ENCODE measurements around the gene ADGRG2. TPM values are rescaled to one million over a fixed set of nuclear protein-coding genes. Genes with fewer than 3 reads are reported as not detected.

ADGRG2 gene
- total and polyA plus RNA-seq, 2 of the 13 experiments (the other 11 are each of a cell fraction or from before 2014, with no cell fraction given): not detected

DNA sequence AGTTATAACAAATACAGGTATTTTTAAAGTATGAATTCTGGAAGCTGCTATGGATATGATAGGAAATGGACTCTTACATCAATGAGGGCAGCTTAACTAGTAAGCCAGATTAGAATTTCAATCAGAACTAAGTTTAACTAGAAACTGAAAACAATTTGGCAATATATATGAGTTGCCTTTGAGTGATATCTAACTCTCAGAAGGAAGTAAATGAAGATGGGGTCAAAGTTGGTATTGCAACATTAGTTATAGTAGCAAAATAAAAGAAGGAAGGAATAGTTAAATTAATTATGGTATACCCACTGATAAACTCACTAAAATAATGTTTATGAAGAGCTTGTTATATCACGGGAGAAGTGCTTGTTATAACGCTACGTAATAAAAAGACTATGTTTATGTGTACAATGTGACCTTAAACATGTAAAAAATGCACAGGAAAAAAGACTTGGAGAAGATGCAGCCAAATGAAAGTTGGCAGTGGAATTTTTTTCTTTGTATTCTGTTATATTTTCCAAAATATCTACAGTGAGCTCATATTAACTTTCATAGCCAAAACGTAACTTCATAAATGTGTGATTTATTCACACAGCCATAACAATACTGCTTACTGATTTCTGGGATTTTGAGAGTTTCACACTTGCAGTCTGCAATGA is 172.9 kb downstream of the ADGRG2 start:
- BruUV-seq (replicated peaks): no TSS peak
- ChIA-PET CTCF (ENCODE audit: low intra/inter-chr PET ratio, low total read pairs) (no interaction called here), POLR2A (no interaction called here)
- no peak for ATAC-seq
- no peak for TF ChIP-seq SMAD3 (CRISPR knock-in tag; IDR thresholded peaks at IDR 0.05)
- TF ChIP-seq, protein P1, sequence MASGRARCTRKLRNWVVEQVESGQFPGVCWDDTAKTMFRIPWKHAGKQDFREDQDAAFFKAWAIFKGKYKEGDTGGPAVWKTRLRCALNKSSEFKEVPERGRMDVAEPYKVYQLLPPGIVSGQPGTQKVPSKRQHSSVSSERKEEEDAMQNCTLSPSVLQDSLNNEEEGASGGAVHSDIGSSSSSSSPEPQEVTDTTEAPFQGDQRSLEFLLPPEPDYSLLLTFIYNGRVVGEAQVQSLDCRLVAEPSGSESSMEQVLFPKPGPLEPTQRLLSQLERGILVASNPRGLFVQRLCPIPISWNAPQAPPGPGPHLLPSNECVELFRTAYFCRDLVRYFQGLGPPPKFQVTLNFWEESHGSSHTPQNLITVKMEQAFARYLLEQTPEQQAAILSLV (CRISPR knock-in tag; IDR thresholded peaks at IDR 0.05; ENCODE audit: borderline replicate concordance): no peak
- in situ Hi-C loops (cut with HindIII; ENCODE audit: extremely low pct_ligation_motif_present, low pct_unique_long_range_greater_than_20kb) (loop anchor here (25.0 kb wide), 1 partner anchor 388 kb away; the partner anchor contains the start of gene PDHA1), intact Hi-C loops (cut with micrococcal nuclease; ENCODE audit: unreplicated experiment) (no loop called here)
- Histone ChIP-seq H3K79me2 (ENCODE audit: insufficient read depth, low read length) (no peaks in the 10 kb centered on the region), H3K9me3 (ENCODE audit: low read length) (no peaks in the 10 kb centered on the region), H3K36me3 (replicated peaks in 1 of 2; ENCODE audit: control insufficient read depth in 1 of 2, insufficient read depth in 2 of 2, low read length in 2 of 2) (peaks cover 7 to 57% of the 10 kb centered on the region in 2 experiments; a peak in 3 of 5 replicates), H3K27ac (ENCODE audit: extremely low read length, insufficient read depth, low read length) (no peak overlapping the region), H3K9ac (ENCODE audit: insufficient read depth, low read depth, low read length) (no peak overlapping the region), H2AFZ (ENCODE audit: low read length) (no peak overlapping the region), H4K20me1 (ENCODE audit: insufficient read depth, low read length) (0 out of 2 replicates have a peak, but pooled peaks cover 2% of the 10 kb centered on the region), H3K4me2 (ENCODE audit: low read depth, low read length) (no peak overlapping the region), H3K4me1 (ENCODE audit: insufficient read depth, low read length) (no peaks in the 10 kb centered on the region), H3K4me3 (replicated peaks in 1 of 3; ENCODE audit: insufficient read depth in 1 of 3, low read depth in 2 of 3, low read length in 3 of 3) (no peak overlapping the region), H3K27me3 (ENCODE audit: control insufficient read depth in 1 of 2, insufficient read depth in 2 of 2, low read length in 2 of 2) (no peaks in the 10 kb centered on the region)
- no peak for DNase-seq (ENCODE audit: low spot score)
- 93% methylated on average over 4 of the region's 4 CpGs for WGBS (ENCODE audit: low lambda C conversion rate)
- no peak for FAIRE-seq

DNA sequence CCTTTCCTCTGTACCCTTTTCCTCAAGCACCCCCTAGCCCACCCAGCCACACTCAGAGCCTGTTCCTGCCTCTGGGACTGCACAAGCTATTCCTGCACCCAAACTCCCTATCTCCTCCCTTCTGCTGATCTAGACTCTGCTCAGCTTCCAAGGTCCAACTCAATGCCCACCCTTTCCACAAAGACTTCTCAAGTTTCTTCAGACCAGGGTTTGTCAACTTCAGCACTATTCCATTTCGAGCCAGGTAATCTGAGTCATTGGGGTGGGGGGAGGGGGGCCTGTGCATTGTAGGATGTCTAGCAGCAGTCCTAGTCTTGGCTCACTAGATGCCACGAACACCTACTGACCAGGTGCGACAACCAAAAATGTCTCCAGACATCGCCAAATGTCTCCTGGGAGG is 175.7 kb downstream of the ADGRG2 start:
- H2AFZ ChIP-seq (ENCODE audit: low read length): no peak overlapping the region
- H4K20me1 ChIP-seq (ENCODE audit: insufficient read depth, low read length): 0 out of 2 replicates have a peak, but pooled peaks cover 2% of the 10 kb centered on the region
- no peaks in the 10 kb centered on the region for H3K9me3 ChIP-seq (ENCODE audit: low read length)
- DNase-seq (ENCODE audit: low spot score) (no peak), ATAC-seq (no peak), FAIRE-seq (no peak)
- H3K4me3 ChIP-seq (replicated peaks in 1 of 3; ENCODE audit: insufficient read depth in 1 of 3, low read depth in 2 of 3, low read length in 3 of 3): no peak overlapping the region
- no peak overlapping the region for H3K9ac ChIP-seq (ENCODE audit: insufficient read depth, low read depth, low read length)
- no peak overlapping the region for H3K27ac ChIP-seq (ENCODE audit: extremely low read length, insufficient read depth, low read length)
- WGBS (ENCODE audit: low lambda C conversion rate): 89% methylated on average over 1 of the region's 4 CpGs
- in situ Hi-C loops (cut with HindIII; ENCODE audit: extremely low pct_ligation_motif_present, low pct_unique_long_range_greater_than_20kb): loop anchor here (25.0 kb wide), 1 partner anchor 391 kb away; the partner anchor contains the start of gene PDHA1
- H3K27me3 ChIP-seq (ENCODE audit: control insufficient read depth in 1 of 2, insufficient read depth in 2 of 2, low read length in 2 of 2): no peaks in the 10 kb centered on the region
- H3K4me1 ChIP-seq (ENCODE audit: insufficient read depth, low read length): no peaks in the 10 kb centered on the region
- BruUV-seq (replicated peaks): no TSS peak
- CTCF ChIA-PET (ENCODE audit: low intra/inter-chr PET ratio, low total read pairs): no interaction called here
- peaks cover 9 to 65% of the 10 kb centered on the region in 2 experiments; a peak in 4 of 5 replicates for H3K36me3 ChIP-seq (replicated peaks in 1 of 2; ENCODE audit: control insufficient read depth in 1 of 2, insufficient read depth in 2 of 2, low read length in 2 of 2)
- intact Hi-C loops (cut with micrococcal nuclease; ENCODE audit: unreplicated experiment): no loop called here
- POLR2A ChIA-PET: no interaction called here
- H3K4me2 ChIP-seq (ENCODE audit: low read depth, low read length): no peak overlapping the region
- H3K79me2 ChIP-seq (ENCODE audit: insufficient read depth, low read length): no peaks in the 10 kb centered on the region
- TF ChIP-seq ZNF235 (CRISPR knock-in tag; IDR thresholded peaks at IDR 0.05; ENCODE audit: borderline replicate concordance): no peak
- TF ChIP-seq, protein P2, sequence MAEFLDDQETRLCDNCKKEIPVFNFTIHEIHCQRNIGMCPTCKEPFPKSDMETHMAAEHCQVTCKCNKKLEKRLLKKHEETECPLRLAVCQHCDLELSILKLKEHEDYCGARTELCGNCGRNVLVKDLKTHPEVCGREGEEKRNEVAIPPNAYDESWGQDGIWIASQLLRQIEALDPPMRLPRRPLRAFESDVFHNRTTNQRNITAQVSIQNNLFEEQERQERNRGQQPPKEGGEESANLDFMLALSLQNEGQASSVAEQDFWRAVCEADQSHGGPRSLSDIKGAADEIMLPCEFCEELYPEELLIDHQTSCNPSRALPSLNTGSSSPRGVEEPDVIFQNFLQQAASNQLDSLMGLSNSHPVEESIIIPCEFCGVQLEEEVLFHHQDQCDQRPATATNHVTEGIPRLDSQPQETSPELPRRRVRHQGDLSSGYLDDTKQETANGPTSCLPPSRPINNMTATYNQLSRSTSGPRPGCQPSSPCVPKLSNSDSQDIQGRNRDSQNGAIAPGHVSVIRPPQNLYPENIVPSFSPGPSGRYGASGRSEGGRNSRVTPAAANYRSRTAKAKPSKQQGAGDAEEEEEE (CRISPR knock-in tag; IDR thresholded peaks at IDR 0.05; ENCODE audit: borderline replicate concordance): no peak
- no peak for TF ChIP-seq THAP11 (CRISPR knock-in tag; IDR thresholded peaks at IDR 0.05)
- TF ChIP-seq ZNF766 (CRISPR knock-in tag; IDR thresholded peaks at IDR 0.05; ENCODE audit: borderline replicate concordance): no peak
- TF ChIP-seq, protein P3, sequence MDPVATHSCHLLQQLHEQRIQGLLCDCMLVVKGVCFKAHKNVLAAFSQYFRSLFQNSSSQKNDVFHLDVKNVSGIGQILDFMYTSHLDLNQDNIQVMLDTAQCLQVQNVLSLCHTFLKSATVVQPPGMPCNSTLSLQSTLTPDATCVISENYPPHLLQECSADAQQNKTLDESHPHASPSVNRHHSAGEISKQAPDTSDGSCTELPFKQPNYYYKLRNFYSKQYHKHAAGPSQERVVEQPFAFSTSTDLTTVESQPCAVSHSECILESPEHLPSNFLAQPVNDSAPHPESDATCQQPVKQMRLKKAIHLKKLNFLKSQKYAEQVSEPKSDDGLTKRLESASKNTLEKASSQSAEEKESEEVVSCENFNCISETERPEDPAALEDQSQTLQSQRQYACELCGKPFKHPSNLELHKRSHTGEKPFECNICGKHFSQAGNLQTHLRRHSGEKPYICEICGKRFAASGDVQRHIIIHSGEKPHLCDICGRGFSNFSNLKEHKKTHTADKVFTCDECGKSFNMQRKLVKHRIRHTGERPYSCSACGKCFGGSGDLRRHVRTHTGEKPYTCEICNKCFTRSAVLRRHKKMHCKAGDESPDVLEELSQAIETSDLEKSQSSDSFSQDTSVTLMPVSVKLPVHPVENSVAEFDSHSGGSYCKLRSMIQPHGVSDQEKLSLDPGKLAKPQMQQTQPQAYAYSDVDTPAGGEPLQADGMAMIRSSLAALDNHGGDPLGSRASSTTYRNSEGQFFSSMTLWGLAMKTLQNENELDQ (CRISPR knock-in tag; IDR thresholded peaks at IDR 0.05; ENCODE audit: borderline replicate concordance): no peak
- TF ChIP-seq, protein P4, sequence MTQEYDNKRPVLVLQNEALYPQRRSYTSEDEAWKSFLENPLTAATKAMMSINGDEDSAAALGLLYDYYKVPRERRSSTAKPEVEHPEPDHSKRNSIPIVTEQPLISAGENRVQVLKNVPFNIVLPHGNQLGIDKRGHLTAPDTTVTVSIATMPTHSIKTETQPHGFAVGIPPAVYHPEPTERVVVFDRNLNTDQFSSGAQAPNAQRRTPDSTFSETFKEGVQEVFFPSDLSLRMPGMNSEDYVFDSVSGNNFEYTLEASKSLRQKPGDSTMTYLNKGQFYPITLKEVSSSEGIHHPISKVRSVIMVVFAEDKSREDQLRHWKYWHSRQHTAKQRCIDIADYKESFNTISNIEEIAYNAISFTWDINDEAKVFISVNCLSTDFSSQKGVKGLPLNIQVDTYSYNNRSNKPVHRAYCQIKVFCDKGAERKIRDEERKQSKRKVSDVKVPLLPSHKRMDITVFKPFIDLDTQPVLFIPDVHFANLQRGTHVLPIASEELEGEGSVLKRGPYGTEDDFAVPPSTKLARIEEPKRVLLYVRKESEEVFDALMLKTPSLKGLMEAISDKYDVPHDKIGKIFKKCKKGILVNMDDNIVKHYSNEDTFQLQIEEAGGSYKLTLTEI (CRISPR knock-in tag; conservative IDR thresholded peaks at IDR 0.05): no peak
- no peak for TF ChIP-seq NFKBIZ (CRISPR knock-in tag; IDR thresholded peaks at IDR 0.05)

Measured in HepG2 (cell line).